Urinary bladder (tissue), 4 donors: Measurements from ENCODE around the gene SVIL. TPM values are rescaled to one million over a fixed set of nuclear protein-coding genes. Genes with fewer than 3 reads are reported as not detected.

Source experiments
- DNase-seq: peaks from one replicate; pipeline ENCODE4 v3.0.0-alpha.2; 2015; ENCODE audit errors: extremely low spot score
- H3K27ac ChIP-seq: one replicate; pipeline ENCODE4 v1.5.1; 2013; ENCODE audit warnings: low read depth, mild to moderate bottlenecking, moderate library complexity
- H3K36me3 ChIP-seq: one replicate; pipeline ENCODE4 v1.6.1; 2013; ENCODE audit warnings: mild to moderate bottlenecking, moderate library complexity; ENCODE audit not compliant: insufficient read depth
- H3K4me1 ChIP-seq: one replicate; pipeline ENCODE4 v1.6.1; 2013; ENCODE audit warnings: mild to moderate bottlenecking, moderate library complexity; ENCODE audit not compliant: insufficient read depth
- H3K4me3 ChIP-seq: one replicate; pipeline ENCODE4 v1.5.1; 2013; ENCODE audit warnings: low read depth, low read length
- WGBS: extraction: QIAGEN DNeasy Blood & Tissue Kit; methylation state at CpG from one replicate; pipeline ENCODE4 v1.1.7; 2013; 5-methylcytosine and 5-hydroxymethylcytosine counted together
- polyA plus RNA-seq: library from polyadenylated mRNA; stranded (reverse); fragments of 200-250 nt; gene quantifications from one replicate; pipeline ENCODE4 v1.2.3, GENCODE V29; 2013
- small RNA-seq: library from RNA; depleted of rRNA; stranded (forward); fragments of <200 nt; gene quantifications from one replicate; pipeline ENCODE3, GENCODE V24; 2014
- total RNA-seq: library from RNA; depleted of rRNA; stranded (reverse); fragments of >200 nt; gene quantifications from one replicate; pipeline ENCODE4 v1.2.3, GENCODE V29; 2014
- donor health status: healthy with polysubstance abuse.
- donor health status: healthy.

The SVIL gene
- total and polyA plus RNA-seq, 2 donors: 176 to 552 TPM

GRCh38 chr10:29417324-29417723 lies 217.4 kb downstream of the SVIL start:
- no peak overlapping the region for H3K27ac ChIP-seq
- H3K4me3 ChIP-seq: no peak overlapping the region
- no peak for DNase-seq
- H3K4me1 ChIP-seq: no peaks in the 10 kb centered on the region
- 90% methylated on average over 3 of the region's 3 CpGs for WGBS
- peaks cover 5% of the 10 kb centered on the region for H3K36me3 ChIP-seq

DNA sequence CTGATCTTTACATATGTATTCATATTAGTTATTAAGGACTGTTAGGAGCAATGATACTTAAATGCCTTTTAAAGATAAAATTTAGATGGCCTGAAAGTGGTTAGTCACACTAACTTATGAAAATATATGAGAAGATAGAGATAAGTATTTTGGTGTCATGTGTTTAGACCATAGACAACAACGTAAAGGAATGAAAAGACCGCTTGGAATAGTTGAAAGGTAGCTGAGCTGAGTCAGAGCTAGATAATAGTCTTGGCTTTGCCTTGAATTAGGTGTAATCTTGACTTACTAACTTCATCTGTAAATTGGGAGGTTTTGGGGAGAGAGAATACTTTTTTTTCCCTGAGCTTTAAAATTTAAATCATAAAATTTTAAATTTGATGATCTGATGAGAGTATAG lies 218.9 kb downstream of the SVIL start:
- Histone ChIP-seq H3K4me3 (no peak overlapping the region), H3K27ac (no peak overlapping the region), H3K4me1 (no peaks in the 10 kb centered on the region), H3K36me3 (peaks cover 5% of the 10 kb centered on the region)
- DNase-seq: no peak
- 74% methylated on average over 2 of the region's 2 CpGs for WGBS

- Histone ChIP-seq H3K36me3 (peaks cover 2% of the 10 kb centered on the region), H3K27ac (no peak overlapping the region), H3K4me3 (no peak overlapping the region), H3K4me1 (no peaks in the 10 kb centered on the region)
- WGBS: 28% methylated on average over 1 of the region's 1 CpG
- no peak for DNase-seq
These were observed 220.3 kb downstream of the SVIL start for GRCh38 chr10:29414501-29414900.

- peaks cover under 1% of the 10 kb centered on the region for H3K36me3 ChIP-seq
- no peak overlapping the region for H3K27ac ChIP-seq
- no peak overlapping the region for H3K4me3 ChIP-seq
- 66% methylated on average over 3 of the region's 3 CpGs for WGBS
- H3K4me1 ChIP-seq: no peaks in the 10 kb centered on the region
- DNase-seq: no peak
These were observed 222.3 kb downstream of the SVIL start for GRCh38 chr10:29412485-29412884.

GRCh38 chr10:29411666-29412315 lies 223.0 kb downstream of the SVIL start:
- Histone ChIP-seq H3K27ac (peak overlapping the region; percentile 10), H3K4me3 (no peak overlapping the region), H3K4me1 (no peaks in the 10 kb centered on the region), H3K36me3 (no peaks in the 10 kb centered on the region)
- DNase-seq: no peak
- WGBS: 91% methylated on average over 10 of the region's 10 CpGs

DNA sequence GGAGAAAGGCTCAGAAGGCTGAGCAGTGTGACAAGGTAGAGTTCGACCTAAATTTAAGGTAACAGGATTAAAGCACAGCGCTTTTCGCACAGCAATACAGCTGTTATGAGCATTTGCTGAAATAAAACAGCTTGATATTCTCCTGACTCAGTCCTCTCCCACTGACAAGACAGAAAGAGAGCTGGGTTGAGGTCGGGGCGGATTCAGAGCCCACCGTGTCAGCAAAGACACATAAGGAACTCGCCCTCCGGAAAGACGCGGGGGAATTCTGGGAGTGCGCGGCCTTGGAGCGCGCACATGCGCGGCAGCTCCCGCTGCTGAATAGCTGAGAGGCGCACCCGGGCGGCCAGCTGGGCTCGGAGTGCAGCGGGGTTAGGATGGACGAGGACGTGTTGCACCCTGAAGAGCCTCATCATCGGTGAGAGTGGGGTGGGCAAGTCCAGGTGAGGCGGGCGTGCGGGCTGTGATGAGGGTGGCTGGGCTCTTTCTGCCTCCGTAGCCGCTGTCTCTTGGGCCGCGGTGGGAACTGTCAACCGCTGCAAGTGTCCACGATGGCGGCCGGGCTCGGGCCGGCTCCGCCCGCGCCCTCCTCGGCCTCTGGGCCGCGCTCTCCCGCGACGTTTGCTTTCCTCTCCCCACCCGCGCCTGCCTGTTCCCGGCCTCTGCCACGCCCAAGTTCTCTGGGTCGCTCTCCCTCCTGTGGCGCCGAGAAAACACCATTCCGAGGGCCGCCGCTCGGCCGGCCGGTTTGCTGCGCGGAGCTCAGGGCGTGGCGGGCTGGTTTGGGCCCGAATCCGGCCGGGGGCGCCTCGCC lies 225.3 kb downstream of the SVIL start:
- Histone ChIP-seq H3K4me1 (no peaks in the 10 kb centered on the region), H3K36me3 (no peaks in the 10 kb centered on the region), H3K4me3 (peak overlapping the region; percentile 68), H3K27ac (peak overlapping the region; percentile 91)
- WGBS: 4% methylated on average over 69 of the region's 69 CpGs
- peak; percentile 32 for DNase-seq

DNA sequence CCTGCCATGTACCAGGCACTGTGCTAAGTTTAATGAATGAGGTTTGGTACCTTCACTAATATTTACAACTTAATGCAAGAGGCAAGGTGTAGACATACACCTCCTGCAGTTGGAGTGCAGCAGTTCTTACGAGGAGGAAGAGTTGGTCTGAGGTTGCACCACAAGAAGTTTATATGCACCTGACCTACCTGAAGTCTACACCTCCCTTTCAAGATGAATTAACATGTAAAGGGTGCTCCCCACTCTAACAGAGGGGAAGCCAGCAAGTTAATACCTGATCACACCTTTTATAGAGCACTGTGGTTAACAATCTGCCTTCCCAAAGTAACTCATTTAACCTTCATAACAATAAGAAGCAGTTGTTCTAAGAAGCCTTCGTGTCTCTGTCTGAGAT lies 225.9 kb downstream of the SVIL start:
- H3K4me1 ChIP-seq: no peaks in the 10 kb centered on the region
- WGBS: 49% methylated on average over 2 of the region's 2 CpGs
- H3K27ac ChIP-seq: peak overlapping the region; percentile 91
- peak overlapping the region; percentile 68 for H3K4me3 ChIP-seq
- H3K36me3 ChIP-seq: no peaks in the 10 kb centered on the region
- no peak for DNase-seq

Small RNAs within 50 kb of the gene (small RNA-seq; reads per million reads assigned to genes)
- not detected for gene MIR604
- gene MIR938: not detected
- not detected for gene RF00105
